Measurements from ENCODE around the gene XCR1.

The XCR1 gene

GRCh38 chr3:45984331-45985312, 42.7 kb downstream of the XCR1 start:
- no peak for DNase-seq (ENCODE audit: low read depth in 1 of 2, low spot score in 1 of 2)

- no peak for DNase-seq (ENCODE audit: low read depth in 1 of 2, low spot score in 1 of 2)
These were observed 43.5 kb downstream of the XCR1 start for GRCh38 chr3:45983770-45984169.

- no peak for DNase-seq (ENCODE audit: low read depth in 1 of 2, low spot score in 1 of 2)
These were observed 45.8 kb downstream of the XCR1 start for GRCh38 chr3:45981346-45982074.

GRCh38 chr3:45980819-45981218, 46.5 kb downstream of the XCR1 start:
- DNase-seq (ENCODE audit: low read depth in 1 of 2, low spot score in 1 of 2) = no peak

GRCh38 chr3:45980229-45980813, 47.0 kb downstream of the XCR1 start:
- DNase-seq (ENCODE audit: low read depth in 1 of 2, low spot score in 1 of 2) = no peak

- DNase-seq (ENCODE audit: low read depth in 1 of 2, low spot score in 1 of 2) = no peak
These were observed 47.9 kb downstream of the XCR1 start for GRCh38 chr3:45979378-45979777.

- DNase-seq (ENCODE audit: low read depth in 1 of 2, low spot score in 1 of 2) = peak in 1 of 2 donors; percentile 43
These were observed 49.1 kb downstream of the XCR1 start for GRCh38 chr3:45978006-45978761.

GRCh38 chr3:45976191-45977091, 50.8 kb downstream of the XCR1 start:
- DNase-seq (ENCODE audit: low read depth in 1 of 2, low spot score in 1 of 2) = no peak

- DNase-seq (ENCODE audit: low read depth in 1 of 2, low spot score in 1 of 2) = no peak
These were observed 51.6 kb downstream of the XCR1 start for GRCh38 chr3:45975686-45976085.

- DNase-seq (ENCODE audit: low read depth in 1 of 2, low spot score in 1 of 2) = no peak
These were observed 52.6 kb downstream of the XCR1 start for GRCh38 chr3:45974686-45975085.

GRCh38 chr3:45972534-45973402, 54.5 kb downstream of the XCR1 start:
- DNase-seq (ENCODE audit: low read depth in 1 of 2, low spot score in 1 of 2) = no peak

- no peak for DNase-seq (ENCODE audit: low read depth in 1 of 2, low spot score in 1 of 2)
These were observed 57.3 kb downstream of the XCR1 start for GRCh38 chr3:45969953-45970352.

- no peak for DNase-seq (ENCODE audit: low read depth in 1 of 2, low spot score in 1 of 2)
These were observed 58.2 kb downstream of the XCR1 start for GRCh38 chr3:45969116-45969515.

- no peak for DNase-seq (ENCODE audit: low read depth in 1 of 2, low spot score in 1 of 2)
These were observed 58.6 kb downstream of the XCR1 start for GRCh38 chr3:45968706-45969105.

- no peak for DNase-seq (ENCODE audit: low read depth in 1 of 2, low spot score in 1 of 2)
These were observed 59.1 kb downstream of the XCR1 start for GRCh38 chr3:45968149-45968548.

GRCh38 chr3:45967724-45968123, 59.6 kb downstream of the XCR1 start:
- DNase-seq (ENCODE audit: low read depth in 1 of 2, low spot score in 1 of 2) = no peak

All from activated T-helper 1 cell treated with anti-CD3 and anti-CD28 coated beads, Interleukin-2, amount 50 U/mL, for 16 hours (primary cell).